Loucy (cell line): Measurements from ENCODE around the gene CTRB1.

Experiments used
- CTCF ChIP-seq: fragments of 200-600 bp; sonication (generic); conservative IDR thresholded peaks from 2 replicates; pipeline ENCODE4 v1.5.1; 2014; ENCODE audit warnings: mild to moderate bottlenecking, antibody characterized with exemption, low read length
- EZH2phosphoT487 ChIP-seq: fragments of 200-600 bp; IDR thresholded peaks from 2 replicates; pipeline ENCODE4 v1.6.1; 2018; ENCODE audit warnings: antibody characterized with exemption, mild to moderate bottlenecking, moderate library complexity, borderline replicate concordance

DNA sequence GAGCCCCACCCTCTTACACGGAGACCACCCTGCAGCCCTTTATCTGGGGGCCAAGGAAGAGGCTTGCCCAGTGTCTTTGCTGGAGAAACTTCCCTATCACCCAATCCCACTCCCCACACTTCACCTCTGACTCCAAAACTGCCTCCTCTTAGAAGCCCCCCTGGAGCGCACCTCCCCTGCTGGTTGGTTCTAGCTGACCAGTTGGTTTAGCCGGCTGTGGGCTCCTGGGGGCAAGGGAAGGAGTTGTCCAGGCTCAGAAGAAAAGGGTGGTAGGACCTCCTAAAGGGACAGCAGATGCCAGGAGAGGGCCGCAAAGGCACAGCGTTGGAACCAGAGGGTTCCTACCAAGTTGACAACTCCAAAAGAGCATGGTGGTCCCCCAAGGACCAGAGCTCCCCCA, 30.7 kb downstream of the CTRB1 start:
- TF ChIP-seq CTCF (no peak), EZH2phosphoT487 (no peak)
